ENCODE results near the gene NENF. TPM values are rescaled to one million over a fixed set of nuclear protein-coding genes. Genes with fewer than 3 reads are reported as not detected.

Gene NENF
- polyA plus RNA-seq, 1 of the 3 experiments (the other 2 are of a cell fraction) = 78.7 TPM

DNA sequence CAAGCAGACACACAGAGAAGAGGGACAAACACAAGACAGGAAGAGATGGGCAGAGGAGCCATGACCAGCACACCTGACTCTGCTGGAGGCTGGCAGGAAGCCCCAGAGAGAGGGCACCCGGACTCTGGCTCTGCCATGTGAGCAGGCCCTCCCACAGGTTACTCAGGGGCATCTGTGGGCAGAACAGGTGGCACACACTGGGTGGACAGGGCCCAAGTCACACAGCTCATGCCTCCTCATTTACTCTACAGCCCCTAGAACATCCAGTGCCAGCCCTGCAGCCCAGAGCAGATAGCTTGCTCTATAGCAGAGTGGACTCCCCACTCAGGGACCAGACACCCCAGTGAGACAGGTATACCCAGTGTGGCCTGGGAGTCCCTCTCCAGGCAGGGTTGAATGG is 46.7 kb upstream of the NENF start:
- no peaks in the 10 kb centered on the region for H3F3A ChIP-seq (replicated peaks; ENCODE audit: insufficient read depth)
- CTCF ChIA-PET = no interaction called here
- WGBS (ENCODE audit: low lambda C conversion rate) = 60% methylated on average over 1 of the region's 1 CpG

GRCh38 chr1:212388985-212389716 is 43.6 kb upstream of the NENF start:
- Histone ChIP-seq H2AFZ (ENCODE audit: low read depth) (no peak overlapping the region), H4K20me1 (ENCODE audit: insufficient read depth) (no peaks in the 10 kb centered on the region), H3K4me1 (ENCODE audit: control insufficient read depth in 1 of 2, insufficient read depth in 2 of 2, low read depth in 1 of 2, low read length in 1 of 2) (no peaks in the 10 kb centered on the region), H3K4me3 (ENCODE audit: low read depth in 2 of 2, low read length in 1 of 2) (no peak overlapping the region), H3K9me2 (no peaks in the 10 kb centered on the region), H3K9ac (no peak overlapping the region), H3K9me3 (no peaks in the 10 kb centered on the region), H3K27ac (ENCODE audit: low read depth in 2 of 2, low read length in 1 of 2) (no peak overlapping the region), H3K27me3 (ENCODE audit: insufficient read depth) (no peaks in the 10 kb centered on the region), H3F3A (replicated peaks; ENCODE audit: insufficient read depth) (no peaks in the 10 kb centered on the region), H3K36me3 (replicated peaks in 1 of 2; ENCODE audit: control insufficient read depth in 1 of 2, insufficient read depth in 2 of 2, low read length in 1 of 2) (peaks cover 3 to 20% of the 10 kb centered on the region in 2 experiments), H3K4me2 (no peak overlapping the region), H3K79me2 (ENCODE audit: insufficient read depth) (peaks cover 7% of the 10 kb centered on the region; the same call in 1 of the 2 replicates)
- ChIA-PET POLR2A (interaction anchor here (0.5 kb wide), 1 partner anchor 205 kb away, joined by 4 read pairs; no protein-coding TSS in a partner anchor), CTCF (interaction anchor here (1.2 to 1.6 kb wide), 2 partner anchors 21 to 67 kb away, joined by 3 to 4 read pairs; no protein-coding TSS in a partner anchor)
- DNase-seq = no peak
- 100% methylated on average over 1 of the region's 1 CpG for WGBS (ENCODE audit: low lambda C conversion rate)
- no peak for TF ChIP-seq YY1 (IDR thresholded peaks at IDR 0.05; ENCODE audit: low read depth)
- TF ChIP-seq FOSL2 (IDR thresholded peaks at IDR 0.05; ENCODE audit: borderline replicate concordance, low read depth) = no peak
- TF ChIP-seq MEF2A (IDR thresholded peaks at IDR 0.05; ENCODE audit: borderline replicate concordance, low read depth) = no peak
- no peak for TF ChIP-seq NFIC (IDR thresholded peaks at IDR 0.05; ENCODE audit: borderline replicate concordance)
- no peak for TF ChIP-seq FOXJ3 (CRISPR knock-in tag; IDR thresholded peaks at IDR 0.05)
- TF ChIP-seq CHD2 (IDR thresholded peaks at IDR 0.05; ENCODE audit: low read length, partially characterized antibody) = no peak
- TF ChIP-seq RCOR1 (IDR thresholded peaks at IDR 0.05; ENCODE audit: low read length) = no peak
- no peak for TF ChIP-seq IRF3 (IDR thresholded peaks at IDR 0.05; ENCODE audit: low read depth, low read length)
- no peak for TF ChIP-seq MAX (IDR thresholded peaks at IDR 0.05; ENCODE audit: low read depth)
- no peak for TF ChIP-seq SMC3 (IDR thresholded peaks at IDR 0.05; ENCODE audit: low read depth, low read length)
- no peak for TF ChIP-seq RFX5 (IDR thresholded peaks at IDR 0.05; ENCODE audit: low read length)
- TF ChIP-seq RAD21 (IDR thresholded peaks at IDR 0.05; ENCODE audit: low read length) = no peak
- TF ChIP-seq NRF1 (IDR thresholded peaks at IDR 0.05; ENCODE audit: low read depth, low read length) = no peak

More for the DNA sequence above, 46.7 kb upstream of the NENF start:
- POLR2A ChIA-PET = no interaction called here
- H3K36me3 ChIP-seq (replicated peaks in 1 of 2; ENCODE audit: control insufficient read depth in 1 of 2, insufficient read depth in 2 of 2, low read length in 1 of 2) = peaks cover 5 to 36% of the 10 kb centered on the region in 2 experiments
- no peaks in the 10 kb centered on the region for H3K9me2 ChIP-seq
- no peak overlapping the region for H3K9ac ChIP-seq
- no peaks in the 10 kb centered on the region for H3K79me2 ChIP-seq (ENCODE audit: insufficient read depth)
- no peak overlapping the region for H3K4me3 ChIP-seq (ENCODE audit: low read depth in 2 of 2, low read length in 1 of 2)
- H3K27ac ChIP-seq (ENCODE audit: low read depth in 2 of 2, low read length in 1 of 2) = no peak overlapping the region
- no peak for DNase-seq
- no peaks in the 10 kb centered on the region for H3K9me3 ChIP-seq
- no peaks in the 10 kb centered on the region for H4K20me1 ChIP-seq (ENCODE audit: insufficient read depth)
- TF ChIP-seq MXI1 (IDR thresholded peaks at IDR 0.05; ENCODE audit: low read depth, low read length) (no peak), GATA2 (CRISPR knock-in tag; IDR thresholded peaks at IDR 0.05) (no peak), NRF1 (IDR thresholded peaks at IDR 0.05; ENCODE audit: low read depth, low read length) (no peak), USF2 (IDR thresholded peaks at IDR 0.05; ENCODE audit: borderline replicate concordance, low read depth, low read length) (no peak), TAF1 (IDR thresholded peaks at IDR 0.05; ENCODE audit: borderline replicate concordance, low read depth, low read length) (no peak), FOSL2 (IDR thresholded peaks at IDR 0.05; ENCODE audit: borderline replicate concordance, low read depth) (no peak), GABPA (IDR thresholded peaks at IDR 0.05; ENCODE audit: low read depth) (no peak), MAX (IDR thresholded peaks at IDR 0.05; ENCODE audit: low read depth) (no peak), EP300 (IDR thresholded peaks at IDR 0.05; ENCODE audit: borderline replicate concordance in 1 of 2, low read depth in 1 of 2, low read length in 1 of 2) (no peak), RFX5 (IDR thresholded peaks at IDR 0.05; ENCODE audit: low read length) (no peak), FOXJ3 (CRISPR knock-in tag; IDR thresholded peaks at IDR 0.05) (no peak), NFIC (IDR thresholded peaks at IDR 0.05; ENCODE audit: borderline replicate concordance) (no peak), TEAD4 (IDR thresholded peaks at IDR 0.05; ENCODE audit: borderline replicate concordance, insufficient read depth) (no peak), JUND (IDR thresholded peaks at IDR 0.05) (no peak), ELF1 (IDR thresholded peaks at IDR 0.05) (no peak), FOXM1 (IDR thresholded peaks at IDR 0.05; ENCODE audit: low read depth) (no peak)
- TF ChIP-seq, protein P1, sequence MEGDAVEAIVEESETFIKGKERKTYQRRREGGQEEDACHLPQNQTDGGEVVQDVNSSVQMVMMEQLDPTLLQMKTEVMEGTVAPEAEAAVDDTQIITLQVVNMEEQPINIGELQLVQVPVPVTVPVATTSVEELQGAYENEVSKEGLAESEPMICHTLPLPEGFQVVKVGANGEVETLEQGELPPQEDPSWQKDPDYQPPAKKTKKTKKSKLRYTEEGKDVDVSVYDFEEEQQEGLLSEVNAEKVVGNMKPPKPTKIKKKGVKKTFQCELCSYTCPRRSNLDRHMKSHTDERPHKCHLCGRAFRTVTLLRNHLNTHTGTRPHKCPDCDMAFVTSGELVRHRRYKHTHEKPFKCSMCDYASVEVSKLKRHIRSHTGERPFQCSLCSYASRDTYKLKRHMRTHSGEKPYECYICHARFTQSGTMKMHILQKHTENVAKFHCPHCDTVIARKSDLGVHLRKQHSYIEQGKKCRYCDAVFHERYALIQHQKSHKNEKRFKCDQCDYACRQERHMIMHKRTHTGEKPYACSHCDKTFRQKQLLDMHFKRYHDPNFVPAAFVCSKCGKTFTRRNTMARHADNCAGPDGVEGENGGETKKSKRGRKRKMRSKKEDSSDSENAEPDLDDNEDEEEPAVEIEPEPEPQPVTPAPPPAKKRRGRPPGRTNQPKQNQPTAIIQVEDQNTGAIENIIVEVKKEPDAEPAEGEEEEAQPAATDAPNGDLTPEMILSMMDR (IDR thresholded peaks at IDR 0.05) = no peak
- H3K4me2 ChIP-seq = no peak overlapping the region
- no peak overlapping the region for H2AFZ ChIP-seq (ENCODE audit: low read depth)
- no peaks in the 10 kb centered on the region for H3K4me1 ChIP-seq (ENCODE audit: control insufficient read depth in 1 of 2, insufficient read depth in 2 of 2, low read depth in 1 of 2, low read length in 1 of 2)
- H3K27me3 ChIP-seq (ENCODE audit: insufficient read depth) = no peaks in the 10 kb centered on the region

Measured in SK-N-SH (cell line).